Gastroesophageal sphincter (tissue), 3 donors: Measurements from ENCODE around the gene SLFN12L.

ENCODE experiments used
- CTCF ChIP-seq, 4 experiments: fragments of 200-600 bp in 2 of 4; fragments of 450-650 bp in 2 of 4; sonication (generic) in 1 of 4; IDR thresholded peaks; one replicate each; pipeline ENCODE4 v1.5.1; 2017 to 2019; ENCODE audit warnings: antibody characterized with exemption in 4 of 4, mild to moderate bottlenecking in 2 of 4, moderate library complexity in 2 of 4
- EP300 ChIP-seq: sonication (generic); formaldehyde crosslinking; IDR thresholded peaks from one replicate; pipeline ENCODE4 v1.6.1; 2017; ENCODE audit warnings: antibody characterized with exemption, mild to moderate bottlenecking
- POLR2A ChIP-seq, 2 donors: fragments of 450-650 bp; IDR thresholded peaks; one replicate each; pipeline ENCODE4 v1.6.1; 2017; ENCODE audit warnings: antibody characterized with exemption in 2 of 2, mild to moderate bottlenecking in 2 of 2, moderate library complexity in 1 of 2
- POLR2AphosphoS5 ChIP-seq: sonication (generic); formaldehyde crosslinking; IDR thresholded peaks from one replicate; pipeline ENCODE4 v1.6.1; 2017; ENCODE audit warnings: antibody characterized with exemption

- TF ChIP-seq POLR2AphosphoS5 (no peak), CTCF (IDR thresholded peaks at IDR 0.05) (no peak), POLR2A (IDR thresholded peaks at IDR 0.05) (no peak), EP300 (no peak)
These were observed 14.2 kb downstream of the SLFN12L start for GRCh38 chr17:35523296-35523695.
